D721Med (cell line): ENCODE data around the gene ZNF324.
A peak's percentile ranks its signal among the peaks of the same experiment; 100 is the strongest.

ENCODE experiments used
- DNase-seq: peaks from one replicate; pipeline ENCODE4 v3.0.0; 2011; ENCODE audit warnings: low spot score; ENCODE audit not compliant: insufficient read length
- FAIRE-seq: peaks from 2 replicates; lab custom pipeline; 2011; peaks lifted over from hg19 to GRCh38; lab: Jason Lieb, UNC
- TF ChIP-seq, protein P1 (sequence below): IDR thresholded peaks from 2 replicates; pipeline ENCODE4 v1.5.1; 2012; ENCODE audit warnings: mild to moderate bottlenecking, control low read depth; ENCODE audit not compliant: insufficient read depth; ENCODE audit errors: missing control alignments

The ZNF324 gene

DNA sequence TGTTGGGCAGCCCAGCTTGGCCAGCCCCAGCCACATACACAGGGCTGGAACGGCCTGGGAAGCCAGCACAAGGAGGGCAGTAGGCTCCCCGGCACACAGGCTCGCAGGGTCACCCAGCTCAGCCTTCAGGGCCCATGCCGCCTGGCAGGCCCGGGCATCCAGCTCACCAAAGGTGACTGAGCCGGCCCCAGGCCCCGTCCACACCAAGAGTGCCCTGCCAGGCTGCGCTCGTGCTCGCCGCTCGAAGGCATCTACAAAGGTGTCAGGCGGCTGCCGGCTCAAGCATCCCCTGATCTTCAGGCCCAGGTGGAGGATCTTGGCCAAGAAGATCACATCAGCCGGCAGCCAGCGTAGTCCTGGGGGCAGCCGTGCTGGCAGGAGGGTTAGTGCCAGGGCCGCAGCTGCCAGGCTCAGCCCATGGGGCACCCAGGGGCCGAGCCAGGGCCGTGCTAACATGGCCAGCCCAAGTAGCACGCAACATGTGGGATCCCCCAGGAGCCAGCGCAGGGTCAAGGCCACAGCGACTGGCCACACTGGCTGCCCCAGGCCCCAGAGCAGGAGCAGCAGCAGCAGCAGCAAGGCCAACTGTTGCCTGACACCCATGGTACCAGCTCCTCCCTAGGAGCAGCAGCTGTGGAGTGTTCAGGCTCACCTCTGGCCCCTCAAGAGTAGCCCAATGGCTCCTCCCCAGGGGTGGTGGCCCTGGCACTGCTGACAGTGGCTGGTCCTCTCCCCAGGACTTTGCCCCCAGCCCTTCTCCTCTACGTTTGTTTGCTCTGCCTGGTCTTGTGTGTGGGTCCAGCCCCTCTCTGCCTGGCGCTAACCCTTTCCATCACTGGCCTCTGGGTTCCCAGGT is 44.7 kb downstream of the ZNF324 start, which contains the start of gene SLC27A5:
TSS of gene SLC27A5 (minus strand) at position 640 of the 856 bp plus-strand sequence. CDS start at position 603, 37 bp downstream.
- TF ChIP-seq, protein P1, sequence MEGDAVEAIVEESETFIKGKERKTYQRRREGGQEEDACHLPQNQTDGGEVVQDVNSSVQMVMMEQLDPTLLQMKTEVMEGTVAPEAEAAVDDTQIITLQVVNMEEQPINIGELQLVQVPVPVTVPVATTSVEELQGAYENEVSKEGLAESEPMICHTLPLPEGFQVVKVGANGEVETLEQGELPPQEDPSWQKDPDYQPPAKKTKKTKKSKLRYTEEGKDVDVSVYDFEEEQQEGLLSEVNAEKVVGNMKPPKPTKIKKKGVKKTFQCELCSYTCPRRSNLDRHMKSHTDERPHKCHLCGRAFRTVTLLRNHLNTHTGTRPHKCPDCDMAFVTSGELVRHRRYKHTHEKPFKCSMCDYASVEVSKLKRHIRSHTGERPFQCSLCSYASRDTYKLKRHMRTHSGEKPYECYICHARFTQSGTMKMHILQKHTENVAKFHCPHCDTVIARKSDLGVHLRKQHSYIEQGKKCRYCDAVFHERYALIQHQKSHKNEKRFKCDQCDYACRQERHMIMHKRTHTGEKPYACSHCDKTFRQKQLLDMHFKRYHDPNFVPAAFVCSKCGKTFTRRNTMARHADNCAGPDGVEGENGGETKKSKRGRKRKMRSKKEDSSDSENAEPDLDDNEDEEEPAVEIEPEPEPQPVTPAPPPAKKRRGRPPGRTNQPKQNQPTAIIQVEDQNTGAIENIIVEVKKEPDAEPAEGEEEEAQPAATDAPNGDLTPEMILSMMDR = no peak
- DNase-seq (no peak), FAIRE-seq (no peak)

DNA sequence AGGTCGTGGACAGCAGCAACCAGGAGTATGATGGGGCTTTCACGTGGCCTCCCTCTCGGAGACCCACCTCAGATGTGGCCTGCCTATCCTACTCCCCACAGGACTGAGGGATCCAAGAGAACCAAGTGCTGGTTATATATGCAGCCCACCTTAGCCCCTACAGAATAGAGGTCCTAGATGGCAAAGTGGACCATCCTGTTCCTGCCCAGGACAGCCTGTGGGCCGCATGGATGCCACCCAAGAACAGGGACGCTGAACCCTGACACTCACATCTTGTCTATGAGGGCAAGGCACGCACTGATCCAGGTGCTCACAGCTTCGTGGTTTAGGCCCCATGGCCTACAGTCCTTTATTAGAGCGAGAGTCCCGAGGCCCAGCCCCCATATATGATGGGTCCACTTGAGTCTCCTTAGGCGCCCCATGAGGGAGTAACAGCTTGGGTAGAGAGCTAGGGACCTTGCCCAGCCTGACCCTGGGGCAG is 46.4 kb downstream of the ZNF324 start:
- DNase-seq (no peak), FAIRE-seq (no peak)
- TF ChIP-seq, protein P1 = no peak

DNA sequence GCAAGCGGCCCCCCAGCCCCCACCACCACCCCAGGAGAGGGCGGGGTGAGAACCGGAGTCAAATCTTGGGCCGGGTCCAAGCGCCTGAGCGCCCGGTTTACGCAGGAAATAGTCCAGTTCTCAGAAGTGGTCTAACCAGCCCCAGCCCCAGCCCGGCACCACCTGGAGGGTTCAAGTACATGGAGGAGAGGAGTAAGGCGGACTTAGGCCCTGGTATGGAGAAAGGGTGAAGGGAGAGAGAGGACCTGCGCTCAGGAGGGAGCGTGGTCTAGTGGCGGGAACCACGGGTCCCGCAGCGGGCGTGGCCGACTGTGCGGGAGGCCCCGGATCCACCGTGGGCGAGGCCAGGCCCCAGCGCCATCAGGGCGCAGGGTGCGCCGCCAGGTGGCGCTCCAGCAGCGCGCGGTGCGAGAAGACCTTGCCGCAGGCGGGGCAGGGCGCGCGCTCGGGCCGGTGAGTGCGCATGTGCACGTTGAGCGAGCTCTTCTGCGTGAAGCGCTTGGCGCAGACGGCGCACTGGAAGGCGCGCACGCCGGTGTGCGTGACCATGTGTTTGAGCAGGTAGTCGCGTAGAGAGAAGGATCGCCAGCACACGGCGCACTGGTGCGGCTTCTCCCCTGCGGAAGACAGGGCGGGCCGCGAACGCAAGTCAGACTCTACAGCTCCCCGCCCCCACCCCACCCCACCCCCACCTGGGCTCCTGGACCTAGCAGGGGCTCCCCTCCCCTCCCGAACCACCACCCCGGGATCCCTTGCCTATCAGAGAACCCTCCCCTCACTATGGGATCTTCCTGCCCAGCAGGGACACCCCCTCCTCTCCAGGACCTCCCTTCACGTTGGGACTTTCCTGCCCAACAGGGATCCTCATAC is 47.0 kb downstream of the ZNF324 start:
- TF ChIP-seq, protein P1 = peak; percentile 82
- FAIRE-seq = no peak
- peak; percentile 66 for DNase-seq

DNA sequence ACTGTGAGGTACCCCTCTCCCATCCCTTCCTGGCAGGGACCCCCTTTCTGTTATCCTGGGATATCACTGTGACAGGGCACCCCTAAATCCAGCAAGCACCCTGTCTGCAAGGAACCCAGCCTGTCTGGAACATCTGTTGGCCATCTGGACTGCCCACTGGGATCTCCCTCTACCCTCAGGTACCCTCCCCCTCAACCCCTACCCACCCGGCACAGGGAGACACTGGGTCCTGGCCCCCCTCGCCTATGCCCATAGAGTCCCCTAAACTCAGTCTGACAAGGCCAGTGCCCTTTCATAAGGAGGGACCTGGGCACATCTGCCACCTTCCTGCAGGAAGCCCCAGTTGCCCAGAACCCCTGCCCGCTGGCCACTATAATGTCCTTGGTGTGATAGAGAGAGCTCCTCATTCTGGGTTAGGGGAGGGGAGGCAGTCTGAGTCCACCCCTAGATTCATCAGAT is 47.7 kb downstream of the ZNF324 start:
- TF ChIP-seq, protein P1 = no peak
- DNase-seq (no peak), FAIRE-seq (no peak)

DNA sequence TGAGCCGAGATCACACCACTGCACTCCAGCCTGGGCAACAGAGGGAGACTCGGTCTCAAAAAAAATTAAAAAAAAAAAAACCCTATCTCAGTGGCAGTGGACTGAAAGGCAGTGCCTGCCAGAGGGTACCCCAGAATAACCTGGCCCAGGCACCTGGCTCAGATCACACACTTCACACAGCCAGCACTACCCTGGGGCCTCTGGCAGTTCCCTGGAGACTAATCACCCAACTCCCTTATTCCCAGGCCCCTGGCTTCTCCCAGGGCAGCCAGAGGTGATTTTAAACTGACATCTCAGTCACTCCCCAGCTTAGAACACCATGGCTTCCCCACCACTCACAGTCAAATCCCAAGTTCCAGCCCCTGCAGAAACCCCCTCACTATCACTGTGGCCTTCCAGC is 48.4 kb downstream of the ZNF324 start:
- FAIRE-seq (no peak), DNase-seq (no peak)
- TF ChIP-seq, protein P1 = no peak

DNA sequence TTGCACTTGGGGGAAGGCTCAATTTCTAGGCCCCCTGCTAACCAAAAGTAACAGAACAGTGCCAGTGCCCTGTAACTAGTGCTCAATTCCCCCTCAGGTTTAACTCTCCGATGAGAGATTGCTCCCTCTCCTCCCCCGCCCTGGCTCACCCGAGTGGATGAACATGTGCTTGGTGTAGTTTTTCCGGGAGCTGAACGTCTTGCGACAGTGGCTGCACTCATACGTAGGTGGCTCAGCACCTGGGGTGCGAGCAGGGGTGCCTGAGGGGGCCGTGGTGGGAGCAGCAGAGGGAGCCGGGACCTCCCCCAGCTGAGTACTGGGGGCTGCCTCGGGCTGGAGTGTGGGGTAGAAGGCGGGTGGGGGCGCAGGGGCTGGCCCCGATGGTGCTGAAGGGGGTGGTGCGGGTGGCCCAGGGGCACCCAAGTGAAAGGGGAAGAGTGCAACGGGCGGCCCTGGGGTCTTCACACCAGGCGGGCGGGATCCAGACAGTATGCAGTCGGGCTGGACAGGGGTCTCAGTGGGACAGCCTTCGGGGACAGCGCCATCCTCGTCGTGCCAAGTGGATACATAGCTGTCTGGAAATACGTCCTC is 49.5 kb downstream of the ZNF324 start:
- DNase-seq (no peak), FAIRE-seq (no peak)
- TF ChIP-seq, protein P1 = no peak
